ENCODE results near the gene TDRD3. TPM values are rescaled to one million over a fixed set of nuclear protein-coding genes. Genes with fewer than 3 reads are reported as not detected.

Gene TDRD3
- total RNA-seq (2022) (16.3 and 17.2 TPM in 2 replicates), Bru-seq, nascent RNA (percentile 73 among the genes with signal in this experiment), BruChase-seq, experiment 1, labeled RNA remaining after a 2-hour chase (percentile 68 among the genes with signal in this experiment), BruChase-seq, experiment 2, labeled RNA remaining after a 6-hour chase (percentile 60 among the genes with signal in this experiment)
- long read RNA-seq, partial matches to known transcripts, result 4 of 8 reads
- long read RNA-seq, other reads (novel, unspliced or antisense), result 4 of 8 reads

DNA sequence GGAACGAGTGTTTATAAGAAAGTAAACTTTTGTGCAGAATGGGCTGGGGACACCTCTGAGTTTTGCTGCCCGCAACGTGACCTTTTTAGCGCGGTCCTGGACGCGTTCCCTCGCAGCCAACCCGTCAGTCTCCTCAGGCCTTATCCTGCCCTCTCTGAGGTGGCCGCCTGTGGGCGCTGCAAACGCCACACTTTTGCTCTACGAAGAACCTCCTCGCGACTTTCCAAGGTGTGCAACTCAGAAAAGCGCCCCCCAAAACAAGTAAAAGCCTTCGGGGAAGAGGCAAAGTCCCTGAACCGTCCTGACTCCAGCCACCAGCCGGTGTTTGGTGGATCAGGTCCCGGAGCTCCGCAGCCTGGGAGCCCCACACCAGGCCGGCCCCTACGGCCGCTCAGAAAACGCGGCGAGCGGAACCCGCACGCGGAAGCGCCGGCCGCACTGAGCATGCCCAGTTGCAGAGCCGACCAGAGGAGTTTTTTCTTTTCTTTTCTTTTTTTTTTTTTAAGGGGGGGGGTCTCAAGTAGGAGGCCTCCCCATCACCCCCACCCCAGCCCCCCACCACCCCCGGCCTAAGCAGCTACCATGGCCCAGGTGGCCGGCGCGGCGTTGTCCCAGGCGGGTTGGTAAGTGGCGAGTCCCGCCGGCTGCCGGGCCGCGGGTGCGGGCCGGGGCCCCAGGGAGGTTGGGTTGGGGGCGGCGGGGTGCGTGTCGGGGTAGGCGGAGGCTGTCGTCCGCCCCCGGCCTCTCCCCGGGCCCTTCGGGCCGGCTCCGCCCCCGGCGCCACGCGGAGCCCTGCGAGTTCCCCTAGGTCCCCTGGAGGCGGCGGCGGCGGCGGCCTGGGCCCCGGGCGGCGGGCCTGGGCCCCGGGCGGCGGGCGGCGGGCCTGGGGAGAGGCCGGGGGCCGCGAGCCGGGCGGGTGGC, at the start of gene TDRD3:
TDRD3 (plus strand) TSS at position 438 of the 921 bp plus-strand sequence; CDS start at position 583, 145 bp downstream.
- Mint-ChIP-seq H3K36me3 (ENCODE audit: insufficient read depth, unreplicated experiment) (peaks cover 19% of the 10 kb centered on the region), H3K27ac (ENCODE audit: unreplicated experiment) (peak within 1 kb of the TSS; percentile 85), H3K27me3 (ENCODE audit: insufficient read depth, unreplicated experiment) (no peaks in the 10 kb centered on the region), H3K9me3 (ENCODE audit: unreplicated experiment) (no peaks in the 10 kb centered on the region), H3K4me3 (ENCODE audit: unreplicated experiment) (peak within 1 kb of the TSS; percentile 91), H3K4me1 (ENCODE audit: low read depth, unreplicated experiment) (peaks cover 43% of the 10 kb centered on the region)
- Histone ChIP-seq H3K36me3 (ENCODE audit: control insufficient read depth, insufficient read depth, low read length) (no peaks in the 10 kb centered on the region), H3K27me3 (replicated peaks; ENCODE audit: control insufficient read depth, insufficient read depth, low read length) (no peaks in the 10 kb centered on the region), H3K9me3 (no peaks in the 10 kb centered on the region), H3K4me1 (peaks cover 25% of the 10 kb centered on the region), H3K4me3 (ENCODE audit: low read depth, low read length) (peak within 1 kb of the TSS; percentile 58)
- TF ChIP-seq, protein P1, sequence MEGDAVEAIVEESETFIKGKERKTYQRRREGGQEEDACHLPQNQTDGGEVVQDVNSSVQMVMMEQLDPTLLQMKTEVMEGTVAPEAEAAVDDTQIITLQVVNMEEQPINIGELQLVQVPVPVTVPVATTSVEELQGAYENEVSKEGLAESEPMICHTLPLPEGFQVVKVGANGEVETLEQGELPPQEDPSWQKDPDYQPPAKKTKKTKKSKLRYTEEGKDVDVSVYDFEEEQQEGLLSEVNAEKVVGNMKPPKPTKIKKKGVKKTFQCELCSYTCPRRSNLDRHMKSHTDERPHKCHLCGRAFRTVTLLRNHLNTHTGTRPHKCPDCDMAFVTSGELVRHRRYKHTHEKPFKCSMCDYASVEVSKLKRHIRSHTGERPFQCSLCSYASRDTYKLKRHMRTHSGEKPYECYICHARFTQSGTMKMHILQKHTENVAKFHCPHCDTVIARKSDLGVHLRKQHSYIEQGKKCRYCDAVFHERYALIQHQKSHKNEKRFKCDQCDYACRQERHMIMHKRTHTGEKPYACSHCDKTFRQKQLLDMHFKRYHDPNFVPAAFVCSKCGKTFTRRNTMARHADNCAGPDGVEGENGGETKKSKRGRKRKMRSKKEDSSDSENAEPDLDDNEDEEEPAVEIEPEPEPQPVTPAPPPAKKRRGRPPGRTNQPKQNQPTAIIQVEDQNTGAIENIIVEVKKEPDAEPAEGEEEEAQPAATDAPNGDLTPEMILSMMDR (IDR thresholded peaks at IDR 0.05; ENCODE audit: insufficient read depth in 1 of 2, low read depth in 1 of 2, low read length in 1 of 2, severe bottlenecking in 1 of 2, unreplicated experiment in 1 of 2), result peak; percentile 83 to 94
- CTCF ChIA-PET, result interaction anchor here (0.5 to 1.4 kb wide), 5 partner anchors 34 to 1198 kb away, joined by 3 to 7 read pairs (median 3); no protein-coding TSS in a partner anchor
- POLR2A ChIA-PET, result interaction anchor here (0.7 kb wide), 1 partner anchor 259 kb away, joined by 3 read pairs; no protein-coding TSS in a partner anchor
- TSS peak; percentile 87 for BruUV-seq (replicated peaks)
- intact Hi-C loops (cut with micrococcal nuclease; ENCODE audit: unreplicated experiment), result loop anchor here (1.0 to 10.0 kb wide), 4 partner anchors 28 to 702 kb away; partner anchors contain the start of gene DIAPH3
- DNase-seq, result peak; percentile 90 to 91

DNA sequence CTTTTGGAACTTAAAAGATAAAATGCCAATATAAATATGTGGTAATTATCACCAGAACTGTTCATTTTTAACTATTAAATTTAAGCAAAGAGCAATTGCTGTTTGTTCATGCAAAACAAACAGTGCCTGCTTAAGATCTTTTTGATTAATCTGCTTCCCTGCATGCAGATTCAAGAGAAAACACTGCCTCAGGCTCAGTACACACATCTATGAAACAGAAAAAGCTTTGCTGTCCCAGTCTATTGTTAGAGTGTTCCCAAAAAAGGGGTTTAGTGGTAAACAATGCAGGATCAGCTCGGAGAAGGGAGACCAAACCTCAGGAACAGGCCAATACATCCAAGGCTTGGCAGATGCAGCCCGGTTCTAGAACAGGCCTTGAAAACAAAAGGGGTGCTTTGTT, 49.3 kb upstream of the TDRD3 start:
- H3K4me1 ChIP-seq, result no peaks in the 10 kb centered on the region
- no peaks in the 10 kb centered on the region for H3K36me3 ChIP-seq (ENCODE audit: control insufficient read depth, insufficient read depth, low read length)
- peaks cover 7% of the 10 kb centered on the region for H3K9me3 Mint-ChIP-seq (ENCODE audit: unreplicated experiment)
- peaks cover 3% of the 10 kb centered on the region; the same call in 1 of the 2 replicates for H3K9me3 ChIP-seq
- no peak for DNase-seq
- no TSS peak for BruUV-seq (replicated peaks)
- no peak overlapping the region for H3K27ac Mint-ChIP-seq (ENCODE audit: unreplicated experiment)
- H3K4me1 Mint-ChIP-seq (ENCODE audit: low read depth, unreplicated experiment), result no peaks in the 10 kb centered on the region
- intact Hi-C loops (cut with micrococcal nuclease; ENCODE audit: unreplicated experiment), result loop anchor here (1.0 kb wide), 1 partner anchor 40 kb away; no protein-coding TSS in a partner anchor
- H3K36me3 Mint-ChIP-seq (ENCODE audit: insufficient read depth, unreplicated experiment), result no peaks in the 10 kb centered on the region
- H3K27me3 ChIP-seq (replicated peaks; ENCODE audit: control insufficient read depth, insufficient read depth, low read length), result no peaks in the 10 kb centered on the region
- TF ChIP-seq, protein P1 (IDR thresholded peaks at IDR 0.05; ENCODE audit: insufficient read depth in 1 of 2, low read depth in 1 of 2, low read length in 1 of 2, severe bottlenecking in 1 of 2, unreplicated experiment in 1 of 2), result no peak
- ChIA-PET POLR2A (no interaction called here), CTCF (no interaction called here)
- no peaks in the 10 kb centered on the region for H3K27me3 Mint-ChIP-seq (ENCODE audit: insufficient read depth, unreplicated experiment)
- no peak overlapping the region for H3K4me3 ChIP-seq (ENCODE audit: low read depth, low read length)
- no peak overlapping the region for H3K4me3 Mint-ChIP-seq (ENCODE audit: unreplicated experiment)

DNA sequence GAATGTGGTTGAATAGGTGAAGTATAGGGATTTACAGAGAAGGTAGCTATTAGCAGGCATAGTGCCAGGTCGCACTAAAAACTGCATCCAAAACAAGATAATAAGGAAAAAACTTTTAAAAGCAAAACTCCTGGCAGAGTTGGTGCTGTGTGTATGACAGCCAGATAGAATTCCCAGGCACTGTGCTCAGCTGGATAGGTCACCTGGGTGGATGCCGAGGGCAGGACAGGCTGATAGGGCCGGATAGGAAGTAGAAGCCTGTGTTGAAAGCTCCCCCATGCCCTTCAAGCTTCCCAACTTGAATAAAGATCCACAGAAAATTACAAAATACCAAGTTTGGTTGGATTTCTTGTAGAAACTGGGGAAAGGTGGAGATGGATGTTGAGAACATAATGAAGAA, 48.9 kb upstream of the TDRD3 start:
- ChIA-PET POLR2A (no interaction called here), CTCF (no interaction called here)
- Histone ChIP-seq H3K27me3 (replicated peaks; ENCODE audit: control insufficient read depth, insufficient read depth, low read length) (no peaks in the 10 kb centered on the region), H3K4me3 (ENCODE audit: low read depth, low read length) (no peak overlapping the region), H3K36me3 (ENCODE audit: control insufficient read depth, insufficient read depth, low read length) (no peaks in the 10 kb centered on the region), H3K9me3 (peaks cover 4% of the 10 kb centered on the region; the same call in 1 of the 2 replicates), H3K4me1 (no peaks in the 10 kb centered on the region)
- TF ChIP-seq, protein P1 (IDR thresholded peaks at IDR 0.05; ENCODE audit: insufficient read depth in 1 of 2, low read depth in 1 of 2, low read length in 1 of 2, severe bottlenecking in 1 of 2, unreplicated experiment in 1 of 2), result no peak
- Mint-ChIP-seq H3K27me3 (ENCODE audit: insufficient read depth, unreplicated experiment) (no peaks in the 10 kb centered on the region), H3K9me3 (ENCODE audit: unreplicated experiment) (peaks cover 11% of the 10 kb centered on the region), H3K27ac (ENCODE audit: unreplicated experiment) (no peak overlapping the region), H3K4me3 (ENCODE audit: unreplicated experiment) (no peak overlapping the region), H3K4me1 (ENCODE audit: low read depth, unreplicated experiment) (no peaks in the 10 kb centered on the region), H3K36me3 (ENCODE audit: insufficient read depth, unreplicated experiment) (no peaks in the 10 kb centered on the region)
- DNase-seq, result no peak
- intact Hi-C loops (cut with micrococcal nuclease; ENCODE audit: unreplicated experiment), result no loop called here
- BruUV-seq (replicated peaks), result no TSS peak

All from Caco-2 (cell line).